ENCODE measurements around the gene NBDY.
"Not testable (repeated sequence)": the region's sequence is repeated elsewhere in the genome, so short reads cannot be mapped to it uniquely, and the experiment has no call there.

Gene NBDY

GRCh38 chrX:56729152-56729850, at the start of gene NBDY:
Gene NBDY (plus strand): TSS chrX:56729243. CDS start chrX:56729354, 111 bp downstream.
- Histone ChIP-seq H3K36me3 (ENCODE audit: control insufficient read depth in 2 of 2, insufficient read depth in 2 of 2, low read length in 2 of 2) (no peaks in the 10 kb centered on the region), H3K4me1 (ENCODE audit: control insufficient read depth in 2 of 2, insufficient read depth in 2 of 2, low read length in 2 of 2) (no peaks in the 10 kb centered on the region), H3K9ac (ENCODE audit: low read depth in 1 of 2, low read length in 2 of 2) (peak within 1 kb of the TSS; percentile 70 to 81), H3K9me3 (ENCODE audit: control insufficient read depth in 2 of 2, low read length in 2 of 2) (no peaks in the 10 kb centered on the region), H3K4me3 (ENCODE audit: low read length in 2 of 2) (peak within 1 kb of the TSS; percentile 68 to 84), H3K27me3 (ENCODE audit: control insufficient read depth in 2 of 2, insufficient read depth in 2 of 2, low read length in 2 of 2) (peaks cover 0 to 3% of the 10 kb centered on the region in 2 donors), H3K27ac (ENCODE audit: low read depth in 2 of 2, low read length in 2 of 2) (peak within 1 kb of the TSS; percentile 67 to 73)

GRCh38 chrX:56704530-56704929, 24.5 kb upstream of the NBDY start:
- H3K9ac ChIP-seq (ENCODE audit: low read depth in 1 of 2, low read length in 2 of 2); H3K9me3 ChIP-seq (ENCODE audit: control insufficient read depth in 2 of 2, low read length in 2 of 2); H3K36me3 ChIP-seq (ENCODE audit: control insufficient read depth in 2 of 2, insufficient read depth in 2 of 2, low read length in 2 of 2); H3K27ac ChIP-seq (ENCODE audit: low read depth in 2 of 2, low read length in 2 of 2); H3K4me3 ChIP-seq (ENCODE audit: low read length in 2 of 2); H3K4me1 ChIP-seq (ENCODE audit: control insufficient read depth in 2 of 2, insufficient read depth in 2 of 2, low read length in 2 of 2); H3K27me3 ChIP-seq (ENCODE audit: control insufficient read depth in 2 of 2, insufficient read depth in 2 of 2, low read length in 2 of 2): not testable (repeated sequence)

GRCh38 chrX:56726605-56727004, 2.4 kb upstream of the NBDY start:
- Histone ChIP-seq H3K9ac (ENCODE audit: low read depth in 1 of 2, low read length in 2 of 2) (no peak overlapping the region), H3K4me3 (ENCODE audit: low read length in 2 of 2) (no peak overlapping the region), H3K27me3 (ENCODE audit: control insufficient read depth in 2 of 2, insufficient read depth in 2 of 2, low read length in 2 of 2) (peaks cover 0 to 5% of the 10 kb centered on the region in 2 donors), H3K27ac (ENCODE audit: low read depth in 2 of 2, low read length in 2 of 2) (no peak overlapping the region), H3K36me3 (ENCODE audit: control insufficient read depth in 2 of 2, insufficient read depth in 2 of 2, low read length in 2 of 2) (no peaks in the 10 kb centered on the region), H3K4me1 (ENCODE audit: control insufficient read depth in 2 of 2, insufficient read depth in 2 of 2, low read length in 2 of 2) (no peaks in the 10 kb centered on the region), H3K9me3 (ENCODE audit: control insufficient read depth in 2 of 2, low read length in 2 of 2) (no peaks in the 10 kb centered on the region)

GRCh38 chrX:56727531-56727930, 1.5 kb upstream of the NBDY start:
- Histone ChIP-seq H3K4me3 (ENCODE audit: low read length in 2 of 2) (no peak overlapping the region), H3K9me3 (ENCODE audit: control insufficient read depth in 2 of 2, low read length in 2 of 2) (no peaks in the 10 kb centered on the region), H3K27me3 (ENCODE audit: control insufficient read depth in 2 of 2, insufficient read depth in 2 of 2, low read length in 2 of 2) (peaks cover 0 to 5% of the 10 kb centered on the region in 2 donors), H3K27ac (ENCODE audit: low read depth in 2 of 2, low read length in 2 of 2) (no peak overlapping the region), H3K4me1 (ENCODE audit: control insufficient read depth in 2 of 2, insufficient read depth in 2 of 2, low read length in 2 of 2) (no peaks in the 10 kb centered on the region), H3K36me3 (ENCODE audit: control insufficient read depth in 2 of 2, insufficient read depth in 2 of 2, low read length in 2 of 2) (no peaks in the 10 kb centered on the region), H3K9ac (ENCODE audit: low read depth in 1 of 2, low read length in 2 of 2) (no peak overlapping the region)

- Histone ChIP-seq H3K27ac (ENCODE audit: low read depth in 2 of 2, low read length in 2 of 2) (no peak overlapping the region), H3K9me3 (ENCODE audit: control insufficient read depth in 2 of 2, low read length in 2 of 2) (no peaks in the 10 kb centered on the region), H3K9ac (ENCODE audit: low read depth in 1 of 2, low read length in 2 of 2) (no peak overlapping the region), H3K36me3 (ENCODE audit: control insufficient read depth in 2 of 2, insufficient read depth in 2 of 2, low read length in 2 of 2) (no peaks in the 10 kb centered on the region), H3K4me1 (ENCODE audit: control insufficient read depth in 2 of 2, insufficient read depth in 2 of 2, low read length in 2 of 2) (no peaks in the 10 kb centered on the region), H3K4me3 (ENCODE audit: low read length in 2 of 2) (no peak overlapping the region), H3K27me3 (ENCODE audit: control insufficient read depth in 2 of 2, insufficient read depth in 2 of 2, low read length in 2 of 2) (peaks cover 0 to 5% of the 10 kb centered on the region in 2 donors)
Measured at GRCh38 chrX:56728321-56728720, 722 bp upstream of the NBDY start.

- H3K9ac ChIP-seq (ENCODE audit: low read depth in 1 of 2, low read length in 2 of 2), result no peak overlapping the region
- peak overlapping the region; percentile 68 to 84 for H3K4me3 ChIP-seq (ENCODE audit: low read length in 2 of 2)
- H3K36me3 ChIP-seq (ENCODE audit: control insufficient read depth in 2 of 2, insufficient read depth in 2 of 2, low read length in 2 of 2), result no peaks in the 10 kb centered on the region
- no peaks in the 10 kb centered on the region for H3K4me1 ChIP-seq (ENCODE audit: control insufficient read depth in 2 of 2, insufficient read depth in 2 of 2, low read length in 2 of 2)
- no peaks in the 10 kb centered on the region for H3K9me3 ChIP-seq (ENCODE audit: control insufficient read depth in 2 of 2, low read length in 2 of 2)
- peaks cover 0 to 5% of the 10 kb centered on the region in 2 donors for H3K27me3 ChIP-seq (ENCODE audit: control insufficient read depth in 2 of 2, insufficient read depth in 2 of 2, low read length in 2 of 2)
- H3K27ac ChIP-seq (ENCODE audit: low read depth in 2 of 2, low read length in 2 of 2), result peak overlapping the region in 1 of 2 donors; percentile 67
Measured at GRCh38 chrX:56728752-56729151, 291 bp upstream of the NBDY start.

- no peaks in the 10 kb centered on the region for H3K9me3 ChIP-seq (ENCODE audit: control insufficient read depth in 2 of 2, low read length in 2 of 2)
- H3K9ac ChIP-seq (ENCODE audit: low read depth in 1 of 2, low read length in 2 of 2), result no peak overlapping the region
- H3K36me3 ChIP-seq (ENCODE audit: control insufficient read depth in 2 of 2, insufficient read depth in 2 of 2, low read length in 2 of 2), result no peaks in the 10 kb centered on the region
- no peaks in the 10 kb centered on the region for H3K4me1 ChIP-seq (ENCODE audit: control insufficient read depth in 2 of 2, insufficient read depth in 2 of 2, low read length in 2 of 2)
- H3K27ac ChIP-seq (ENCODE audit: low read depth in 2 of 2, low read length in 2 of 2), result no peak overlapping the region
- peaks cover 0 to 4% of the 10 kb centered on the region in 2 donors for H3K27me3 ChIP-seq (ENCODE audit: control insufficient read depth in 2 of 2, insufficient read depth in 2 of 2, low read length in 2 of 2)
- H3K4me3 ChIP-seq (ENCODE audit: low read length in 2 of 2), result no peak overlapping the region
Measured at GRCh38 chrX:56733459-56734046, 4.5 kb downstream of the NBDY start.

GRCh38 chrX:56736219-56736618, 7.2 kb downstream of the NBDY start:
- Histone ChIP-seq H3K36me3 (ENCODE audit: control insufficient read depth in 2 of 2, insufficient read depth in 2 of 2, low read length in 2 of 2) (no peaks in the 10 kb centered on the region), H3K9ac (ENCODE audit: low read depth in 1 of 2, low read length in 2 of 2) (no peak overlapping the region), H3K27ac (ENCODE audit: low read depth in 2 of 2, low read length in 2 of 2) (no peak overlapping the region), H3K9me3 (ENCODE audit: control insufficient read depth in 2 of 2, low read length in 2 of 2) (no peaks in the 10 kb centered on the region), H3K27me3 (ENCODE audit: control insufficient read depth in 2 of 2, insufficient read depth in 2 of 2, low read length in 2 of 2) (peaks cover 0 to 4% of the 10 kb centered on the region in 2 donors), H3K4me1 (ENCODE audit: control insufficient read depth in 2 of 2, insufficient read depth in 2 of 2, low read length in 2 of 2) (no peaks in the 10 kb centered on the region), H3K4me3 (ENCODE audit: low read length in 2 of 2) (no peak overlapping the region)

- Histone ChIP-seq H3K9me3 (ENCODE audit: control insufficient read depth in 2 of 2, low read length in 2 of 2) (peaks cover 0 to 4% of the 10 kb centered on the region in 2 donors), H3K4me1 (ENCODE audit: control insufficient read depth in 2 of 2, insufficient read depth in 2 of 2, low read length in 2 of 2) (no peaks in the 10 kb centered on the region), H3K27ac (ENCODE audit: low read depth in 2 of 2, low read length in 2 of 2) (no peak overlapping the region), H3K4me3 (ENCODE audit: low read length in 2 of 2) (no peak overlapping the region), H3K36me3 (ENCODE audit: control insufficient read depth in 2 of 2, insufficient read depth in 2 of 2, low read length in 2 of 2) (no peaks in the 10 kb centered on the region), H3K9ac (ENCODE audit: low read depth in 1 of 2, low read length in 2 of 2) (no peak overlapping the region), H3K27me3 (ENCODE audit: control insufficient read depth in 2 of 2, insufficient read depth in 2 of 2, low read length in 2 of 2) (peaks cover 0 to 4% of the 10 kb centered on the region in 2 donors)
Measured at GRCh38 chrX:56738670-56739069, 9.6 kb downstream of the NBDY start.

- Histone ChIP-seq H3K9me3 (ENCODE audit: control insufficient read depth in 2 of 2, low read length in 2 of 2) (peaks cover 0 to 4% of the 10 kb centered on the region in 2 donors), H3K9ac (ENCODE audit: low read depth in 1 of 2, low read length in 2 of 2) (no peak overlapping the region), H3K27me3 (ENCODE audit: control insufficient read depth in 2 of 2, insufficient read depth in 2 of 2, low read length in 2 of 2) (peaks cover 0 to 9% of the 10 kb centered on the region in 2 donors), H3K4me3 (ENCODE audit: low read length in 2 of 2) (no peak overlapping the region), H3K4me1 (ENCODE audit: control insufficient read depth in 2 of 2, insufficient read depth in 2 of 2, low read length in 2 of 2) (no peaks in the 10 kb centered on the region), H3K27ac (ENCODE audit: low read depth in 2 of 2, low read length in 2 of 2) (no peak overlapping the region), H3K36me3 (ENCODE audit: control insufficient read depth in 2 of 2, insufficient read depth in 2 of 2, low read length in 2 of 2) (no peaks in the 10 kb centered on the region)
Measured at GRCh38 chrX:56744996-56745395, 16.0 kb downstream of the NBDY start.
